AG04449 (cell line): ENCODE measurements around the gene FSHR.

Experiments
- CTCF ChIA-PET: fragments of 350-600 bp; formaldehyde crosslinking; extraction: SDS; loops from one replicate; lab custom pipeline; 2021; ENCODE audit warnings: antibody characterized with exemption; lab: Yijun Ruan, JAX
- POLR2A ChIA-PET: fragments of 400-600, 350-600 bp; formaldehyde crosslinking; extraction: SDS; loops from one replicate; lab custom pipeline; 2020; ENCODE audit warnings: antibody characterized with exemption, inconsistent platforms; lab: Yijun Ruan, JAX
- DNase-seq: peaks from one replicate; pipeline ENCODE4 v3.0.0-alpha.2; 2010; ENCODE audit warnings: low read depth, low spot score
- H3K4me3 ChIP-seq: 2 replicates; pipeline ENCODE4 v1.5.1; 2011; ENCODE audit warnings: low read depth, mild to moderate bottlenecking, control low read depth, low read length
- TF ChIP-seq, protein P1 (sequence below): IDR thresholded peaks from one replicate; pipeline ENCODE4 v1.5.1; 2011; ENCODE audit warnings: mild to moderate bottlenecking, moderate library complexity, low read length, control low read depth, inconsistent platforms; ENCODE audit not compliant: insufficient read depth; ENCODE audit errors: missing control alignments

The FSHR gene

DNA sequence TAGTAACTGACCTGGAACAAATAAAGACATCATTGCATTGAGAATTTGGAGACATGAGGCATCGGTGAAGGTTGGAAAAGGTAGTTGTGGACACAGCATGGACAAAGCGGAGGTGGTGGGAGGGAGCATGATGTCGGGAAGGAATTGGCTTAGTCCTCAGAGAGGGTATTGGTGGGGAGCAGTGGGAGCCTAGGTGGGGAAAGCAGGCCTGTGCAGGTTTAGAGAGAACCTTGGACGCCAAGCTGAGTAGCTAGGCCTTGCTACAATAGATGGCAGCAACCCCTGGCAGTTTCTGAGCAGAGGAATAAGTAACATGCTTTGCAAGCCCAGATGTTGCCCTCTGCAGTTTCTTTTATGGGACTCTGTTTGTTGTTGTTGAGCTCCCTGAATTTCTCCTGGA lies 221.6 kb downstream of the FSHR start:
- TF ChIP-seq, protein P1, sequence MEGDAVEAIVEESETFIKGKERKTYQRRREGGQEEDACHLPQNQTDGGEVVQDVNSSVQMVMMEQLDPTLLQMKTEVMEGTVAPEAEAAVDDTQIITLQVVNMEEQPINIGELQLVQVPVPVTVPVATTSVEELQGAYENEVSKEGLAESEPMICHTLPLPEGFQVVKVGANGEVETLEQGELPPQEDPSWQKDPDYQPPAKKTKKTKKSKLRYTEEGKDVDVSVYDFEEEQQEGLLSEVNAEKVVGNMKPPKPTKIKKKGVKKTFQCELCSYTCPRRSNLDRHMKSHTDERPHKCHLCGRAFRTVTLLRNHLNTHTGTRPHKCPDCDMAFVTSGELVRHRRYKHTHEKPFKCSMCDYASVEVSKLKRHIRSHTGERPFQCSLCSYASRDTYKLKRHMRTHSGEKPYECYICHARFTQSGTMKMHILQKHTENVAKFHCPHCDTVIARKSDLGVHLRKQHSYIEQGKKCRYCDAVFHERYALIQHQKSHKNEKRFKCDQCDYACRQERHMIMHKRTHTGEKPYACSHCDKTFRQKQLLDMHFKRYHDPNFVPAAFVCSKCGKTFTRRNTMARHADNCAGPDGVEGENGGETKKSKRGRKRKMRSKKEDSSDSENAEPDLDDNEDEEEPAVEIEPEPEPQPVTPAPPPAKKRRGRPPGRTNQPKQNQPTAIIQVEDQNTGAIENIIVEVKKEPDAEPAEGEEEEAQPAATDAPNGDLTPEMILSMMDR: no peak
- CTCF ChIA-PET: no interaction called here
- no peak for DNase-seq
- no peak overlapping the region for H3K4me3 ChIP-seq
- POLR2A ChIA-PET: no interaction called here

DNA sequence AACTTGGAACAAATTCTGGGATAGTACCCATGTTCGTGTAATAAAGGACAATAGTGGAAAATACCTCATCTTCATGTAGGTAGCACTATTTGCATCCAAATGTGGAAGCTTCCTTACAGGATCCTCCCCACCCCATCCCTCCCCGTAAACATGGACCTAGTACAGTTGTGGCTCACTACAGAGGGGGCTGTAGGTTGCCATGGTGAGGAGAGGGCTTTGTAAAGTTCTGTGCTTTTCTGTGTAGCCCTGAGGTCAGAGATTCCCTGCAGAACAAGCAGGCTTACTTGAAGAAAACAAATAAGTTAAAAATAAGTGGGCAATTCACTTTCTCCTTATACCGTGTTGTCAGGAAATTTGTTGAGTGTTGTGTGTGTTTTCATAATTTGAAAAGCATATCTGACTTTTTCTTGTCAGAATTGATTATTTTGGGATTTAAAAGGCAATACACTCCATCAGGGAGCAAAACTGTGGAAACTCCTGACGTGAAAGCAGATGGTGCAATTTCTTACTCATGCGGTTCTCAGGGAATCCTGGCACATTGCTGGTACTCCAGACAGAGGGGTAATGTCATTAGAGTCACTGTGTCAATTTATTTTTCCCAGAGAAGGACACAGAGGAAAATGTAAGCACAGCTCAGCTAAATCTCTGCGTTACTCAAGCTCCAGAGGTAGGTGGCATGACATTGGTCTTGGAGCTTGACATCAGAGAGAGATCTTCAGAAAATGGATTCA lies 224.6 kb downstream of the FSHR start:
- POLR2A ChIA-PET: no interaction called here
- CTCF ChIA-PET: no interaction called here
- no peak for DNase-seq
- H3K4me3 ChIP-seq: no peak overlapping the region
- TF ChIP-seq, protein P1: no peak

DNA sequence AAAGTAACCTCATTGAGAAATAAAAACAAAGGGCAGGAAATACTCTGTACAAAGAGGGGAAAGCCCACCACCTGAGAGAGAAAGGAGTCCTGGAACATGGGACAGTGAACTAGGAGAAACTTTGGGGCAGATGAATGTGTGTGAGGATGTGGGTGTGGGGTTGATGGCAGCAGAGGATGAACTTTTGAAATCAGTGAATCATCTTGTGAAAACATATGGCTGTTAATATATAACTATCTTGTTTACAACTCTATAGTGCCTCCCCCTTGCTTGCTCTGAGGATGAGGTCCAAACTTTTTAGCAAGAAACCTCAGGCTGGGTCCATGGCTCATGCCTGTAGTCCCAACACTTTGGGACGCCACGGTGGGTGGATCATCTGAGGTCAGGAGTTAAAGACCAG lies 227.0 kb downstream of the FSHR start:
- no peak overlapping the region for H3K4me3 ChIP-seq
- ChIA-PET CTCF (no interaction called here), POLR2A (no interaction called here)
- no peak for DNase-seq
- TF ChIP-seq, protein P1: no peak

DNA sequence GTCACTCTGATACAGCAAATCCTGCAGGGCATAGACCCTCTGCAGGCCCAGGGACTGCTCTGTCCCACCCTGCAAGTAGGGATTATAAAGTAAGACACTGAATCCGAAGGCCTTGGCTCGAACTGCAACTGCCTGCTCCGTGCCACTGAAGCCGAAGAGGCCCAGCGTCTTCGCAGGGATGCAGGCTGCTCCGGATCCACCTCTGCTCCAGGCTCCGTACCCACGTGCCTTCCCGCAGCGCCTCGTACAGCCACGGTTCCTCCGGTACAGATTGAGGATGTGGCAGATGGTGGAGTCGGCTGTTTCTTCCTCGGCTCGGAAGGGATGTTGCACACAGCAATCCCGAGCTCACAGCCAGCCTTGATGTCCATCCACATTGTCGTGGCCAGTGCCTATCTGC lies 238.4 kb downstream of the FSHR start:
- POLR2A ChIA-PET: no interaction called here
- no peak overlapping the region for H3K4me3 ChIP-seq
- no peak for DNase-seq
- TF ChIP-seq, protein P1: no peak
- CTCF ChIA-PET: no interaction called here

DNA sequence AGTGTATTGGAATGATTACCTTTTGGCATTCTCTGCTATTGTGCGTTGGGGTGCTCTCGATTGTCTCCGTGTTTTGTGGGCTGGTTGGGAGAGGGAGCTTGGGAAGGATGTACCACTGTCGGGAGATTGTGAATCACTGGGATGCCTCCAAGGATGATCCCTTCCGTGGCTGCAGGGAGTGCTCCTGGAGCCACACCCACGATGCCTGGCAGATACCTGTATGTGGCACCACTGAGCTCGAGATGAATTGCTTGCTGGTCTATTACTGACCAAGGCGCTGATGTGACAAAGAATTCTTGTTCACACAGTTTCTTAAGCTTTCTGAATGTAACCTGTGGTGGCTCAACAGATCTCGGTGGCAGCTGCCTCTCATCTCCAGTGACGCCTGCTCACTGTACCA lies 239.1 kb downstream of the FSHR start:
- TF ChIP-seq, protein P1: no peak
- DNase-seq: no peak
- CTCF ChIA-PET: no interaction called here
- POLR2A ChIA-PET: no interaction called here
- no peak overlapping the region for H3K4me3 ChIP-seq

DNA sequence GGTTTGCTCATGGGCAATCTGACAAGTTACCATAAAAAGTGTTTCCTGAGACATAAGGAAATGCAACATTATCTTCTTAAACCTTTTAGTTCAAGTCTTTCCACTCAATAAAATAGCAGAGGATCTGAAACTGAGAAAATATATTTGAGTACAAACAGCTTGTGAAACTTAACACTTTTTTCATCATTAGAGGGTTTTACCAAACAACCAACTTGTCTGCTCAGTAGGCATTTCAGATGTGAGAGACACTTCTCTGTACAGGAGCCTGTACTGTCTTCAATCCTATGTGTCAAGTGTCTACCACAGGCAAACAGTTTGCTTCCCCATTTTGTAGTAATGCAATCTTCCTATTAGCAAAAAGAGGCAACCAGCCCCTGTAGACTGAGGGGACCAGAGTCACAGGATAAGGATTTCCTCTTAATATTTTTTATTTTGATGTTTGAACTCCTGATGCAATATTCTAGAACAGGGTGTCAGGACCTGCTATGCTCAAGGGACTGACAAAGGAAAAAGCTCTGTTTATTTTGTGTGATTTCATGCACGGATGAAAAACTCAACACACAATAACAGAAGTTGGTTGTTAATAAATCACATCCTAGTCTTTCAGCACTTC lies 239.7 kb downstream of the FSHR start:
- H3K4me3 ChIP-seq: no peak overlapping the region
- ChIA-PET POLR2A (no interaction called here), CTCF (no interaction called here)
- no peak for DNase-seq
- TF ChIP-seq, protein P1: no peak
